Right forelimb (tissue), 1 donor: ENCODE results near the gene GFPT2.

Source experiments
- DNase-seq: peaks from one replicate; pipeline ENCODE4 v3.0.0-alpha.2; 2018

The GFPT2 gene

DNA sequence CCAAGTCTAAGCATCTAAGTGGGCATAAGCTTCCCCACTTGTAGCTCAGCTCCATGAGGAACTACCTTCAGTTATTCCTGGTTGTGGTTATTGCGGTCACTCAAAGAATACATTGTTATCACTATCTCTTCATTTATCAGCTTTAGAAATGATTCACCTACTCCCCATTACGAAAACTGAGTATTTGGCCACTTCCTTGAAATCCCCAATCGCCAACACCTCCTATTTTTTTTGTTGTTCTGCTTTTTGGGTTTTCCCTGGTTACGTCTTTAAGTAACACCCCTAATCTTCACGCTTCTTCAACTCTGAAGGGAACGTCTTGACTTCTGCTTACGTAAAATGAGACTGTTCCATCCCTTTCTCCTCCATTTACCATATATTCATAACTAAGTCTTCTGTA lies 81.9 kb downstream of the GFPT2 start:
- DNase-seq = no peak

DNA sequence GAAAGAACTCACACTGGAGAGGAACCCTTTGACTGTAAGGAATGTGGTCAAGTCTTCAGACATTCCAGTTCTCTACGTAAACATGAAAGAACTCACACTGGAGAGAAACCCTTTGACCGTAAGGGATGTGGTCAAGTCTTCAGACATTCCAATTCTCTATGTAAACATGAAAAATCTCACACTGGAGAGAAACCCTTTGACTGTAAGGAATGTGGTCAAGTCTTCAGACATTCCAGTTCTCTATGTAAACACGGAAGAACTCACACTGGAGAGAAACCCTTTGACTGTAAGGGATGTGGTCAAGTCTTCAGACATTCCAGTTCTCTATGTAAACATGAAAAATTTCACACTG lies 93.9 kb downstream of the GFPT2 start:
- DNase-seq = no peak

DNA sequence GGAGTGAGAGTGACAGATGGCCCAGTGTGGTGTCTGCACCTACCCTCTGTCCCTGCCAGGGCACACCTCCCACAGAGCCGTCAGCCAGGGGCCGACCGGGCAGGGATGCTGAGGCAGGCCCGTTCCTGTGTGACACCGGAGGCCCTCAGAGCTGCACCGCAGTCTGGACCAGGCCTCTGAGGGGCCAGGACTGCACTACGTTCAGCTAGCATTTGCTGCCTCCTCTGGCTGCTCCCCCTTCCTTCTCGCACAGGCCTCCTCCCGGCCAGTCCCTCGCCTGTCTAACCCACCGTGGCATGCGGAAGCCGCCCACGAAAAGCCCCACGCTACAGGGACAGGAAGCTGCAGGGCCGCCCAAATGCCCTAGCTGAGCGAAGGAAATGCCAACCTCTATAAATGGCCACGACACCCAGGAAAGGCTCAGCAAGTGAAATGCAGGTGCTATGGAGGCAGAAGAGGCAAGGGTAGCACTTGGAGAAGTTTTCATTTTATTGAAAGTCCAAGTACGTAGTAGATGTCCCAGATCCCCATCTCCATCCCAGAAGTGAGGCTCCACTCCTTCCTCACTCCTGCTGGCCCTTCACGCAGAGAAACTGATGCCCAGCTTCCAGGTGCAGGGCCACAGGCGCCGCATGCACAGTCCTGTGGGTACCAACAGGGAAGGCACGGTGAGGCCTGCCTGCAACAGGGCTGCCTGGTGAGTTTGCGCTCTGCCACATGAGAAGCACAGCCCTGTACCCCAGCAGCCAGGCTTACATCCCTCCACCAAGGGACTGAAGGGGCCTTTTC lies 99.9 kb downstream of the GFPT2 start:
- no peak for DNase-seq

DNA sequence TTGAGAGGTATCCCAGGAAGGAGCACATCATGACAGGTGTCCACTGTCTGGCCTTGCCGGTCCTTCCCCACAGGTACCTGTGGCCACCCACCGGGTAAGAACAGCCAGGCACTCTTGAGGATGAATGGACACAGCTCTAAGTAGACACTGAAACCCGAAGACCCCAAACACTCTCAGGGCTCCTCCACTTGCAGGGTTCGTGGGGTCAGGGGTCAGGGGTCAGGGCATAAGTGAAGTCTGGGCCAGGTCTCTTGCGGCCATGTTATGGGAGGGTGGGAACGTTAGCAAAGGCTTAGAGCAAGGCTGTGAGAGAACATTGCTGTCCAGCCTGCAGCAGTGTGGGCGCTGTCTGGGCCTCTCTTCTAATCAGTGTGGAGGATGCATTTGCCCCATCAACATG lies 101.2 kb downstream of the GFPT2 start:
- DNase-seq = no peak

DNA sequence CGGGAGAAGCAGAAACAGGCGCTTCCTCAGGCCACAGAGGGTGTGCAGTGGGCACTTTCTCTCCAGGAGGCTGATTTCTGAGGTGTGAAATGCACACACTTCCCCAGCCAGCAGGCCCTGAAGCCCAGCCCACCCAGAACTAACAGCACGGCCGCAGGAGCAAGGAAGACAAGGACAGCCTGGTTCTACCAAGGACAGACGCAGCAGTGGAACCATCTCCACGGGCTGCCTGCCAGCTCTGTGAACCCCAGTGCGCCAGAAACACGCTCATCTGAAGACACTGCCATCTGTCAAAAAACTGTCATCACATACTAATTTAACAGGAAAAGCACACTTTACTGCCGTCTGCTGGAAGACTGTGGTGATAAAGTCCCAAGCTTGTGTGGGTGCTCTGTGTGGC lies 102.0 kb downstream of the GFPT2 start:
- DNase-seq = no peak
